Thymus (tissue), 11 donors: Measurements from ENCODE around the gene JMY. TPM values are rescaled to one million over a fixed set of nuclear protein-coding genes. Genes with fewer than 3 reads are reported as not detected.
A peak's percentile ranks its signal among the peaks of the same experiment; 100 is the strongest.

Source experiments
- DNase-seq, 9 donors: peaks; one replicate each; pipeline ENCODE4 v3.0.0-alpha.2; 2013; ENCODE audit warnings: low spot score in 9 of 9, low read depth in 6 of 9, missing footprints in 1 of 9
- H3K27ac ChIP-seq, 2 donors: one replicate each; pipeline ENCODE4 v1.5.1; 2013; ENCODE audit warnings: control low read depth in 1 of 2, low read depth in 1 of 2, low read length in 1 of 2, mild to moderate bottlenecking in 1 of 2, moderate library complexity in 1 of 2
- H3K27me3 ChIP-seq, 2 donors: one replicate each; pipeline ENCODE4 v1.5.1; 2013; ENCODE audit warnings: low read length in 1 of 2; ENCODE audit not compliant: control insufficient read depth in 2 of 2, insufficient read depth in 1 of 2
- H3K36me3 ChIP-seq, 2 donors: one replicate each; pipeline ENCODE4 v1.5.1; 2013; ENCODE audit warnings: low read length in 1 of 2, mild to moderate bottlenecking in 1 of 2, moderate library complexity in 1 of 2; ENCODE audit not compliant: control insufficient read depth in 2 of 2, insufficient read depth in 2 of 2
- H3K4me1 ChIP-seq, 2 donors: one replicate each; pipeline ENCODE4 v1.5.1; 2013; ENCODE audit warnings: low read length in 2 of 2; ENCODE audit not compliant: control insufficient read depth in 2 of 2, insufficient read depth in 2 of 2
- H3K4me3 ChIP-seq, 2 donors: one replicate each; pipeline ENCODE4 v1.5.1; 2013; ENCODE audit warnings: low read length in 2 of 2, control low read depth in 1 of 2, mild to moderate bottlenecking in 1 of 2
- H3K9me3 ChIP-seq, 2 donors: one replicate each; pipeline ENCODE4 v1.5.1; 2013; ENCODE audit warnings: low read length in 1 of 2, mild to moderate bottlenecking in 1 of 2; ENCODE audit not compliant: control insufficient read depth in 2 of 2, insufficient read depth in 1 of 2
- WGBS: extraction: QIAGEN DNeasy Blood & Tissue Kit; methylation state at CpG from one replicate; pipeline ENCODE4 v1.1.7; 2013; 5-methylcytosine and 5-hydroxymethylcytosine counted together
- polyA plus RNA-seq: library from polyadenylated mRNA; stranded (reverse); fragments of 200-250 nt; gene quantifications from one replicate; pipeline ENCODE4 v1.2.3, GENCODE V29; 2013
- total RNA-seq: library from RNA; stranded (reverse); fragments of 120-200 nt; gene quantifications from one replicate; pipeline ENCODE4 v1.2.4, GENCODE V29; 2013
- donor health status: healthy.

The JMY gene
- total and polyA plus RNA-seq, 2 donors, result 7.3 to 7.5 TPM

- Histone ChIP-seq H3K9me3 (no peaks in the 10 kb centered on the region), H3K27me3 (no peaks in the 10 kb centered on the region), H3K4me3 (no peak overlapping the region), H3K4me1 (peaks cover 3 to 8% of the 10 kb centered on the region in 2 donors), H3K36me3 (no peaks in the 10 kb centered on the region), H3K27ac (no peak overlapping the region)
- DNase-seq, result no peak
Observed at GRCh38 chr5:79267180-79267579, 31.2 kb downstream of the JMY start.

- 96% methylated on average over 3 of the region's 3 CpGs for WGBS
Observed at GRCh38 chr5:79269733-79270166, 33.8 kb downstream of the JMY start.

GRCh38 chr5:79273341-79273740 is 37.4 kb downstream of the JMY start:
- no peak overlapping the region for H3K27ac ChIP-seq
- H3K4me3 ChIP-seq, result no peak overlapping the region
- no peak for DNase-seq
- no peaks in the 10 kb centered on the region for H3K4me1 ChIP-seq
- H3K9me3 ChIP-seq, result no peaks in the 10 kb centered on the region
- over 99% methylated on average over 4 of the region's 4 CpGs for WGBS
- no peaks in the 10 kb centered on the region for H3K27me3 ChIP-seq
- H3K36me3 ChIP-seq, result peaks cover 0 to 3% of the 10 kb centered on the region in 2 donors

More at GRCh38 chr5:79269733-79270166, 33.8 kb downstream of the JMY start:
- Histone ChIP-seq H3K27me3 (no peaks in the 10 kb centered on the region), H3K9me3 (no peaks in the 10 kb centered on the region), H3K4me1 (no peaks in the 10 kb centered on the region), H3K4me3 (no peak overlapping the region), H3K27ac (no peak overlapping the region), H3K36me3 (no peaks in the 10 kb centered on the region)
- DNase-seq, result peak in 1 of 9 donors; percentile 21

- Histone ChIP-seq H3K4me3 (no peak overlapping the region), H3K9me3 (no peaks in the 10 kb centered on the region), H3K36me3 (no peaks in the 10 kb centered on the region), H3K4me1 (no peaks in the 10 kb centered on the region), H3K27ac (no peak overlapping the region), H3K27me3 (no peaks in the 10 kb centered on the region)
- no peak for DNase-seq
- 94% methylated on average over 3 of the region's 3 CpGs for WGBS
Observed at GRCh38 chr5:79284846-79285245, 48.9 kb downstream of the JMY start.

- 94% methylated on average over 3 of the region's 3 CpGs for WGBS
- Histone ChIP-seq H3K4me1 (no peaks in the 10 kb centered on the region), H3K9me3 (no peaks in the 10 kb centered on the region), H3K4me3 (no peak overlapping the region), H3K27me3 (no peaks in the 10 kb centered on the region), H3K36me3 (peaks cover 0 to 2% of the 10 kb centered on the region in 2 donors), H3K27ac (no peak overlapping the region)
- no peak for DNase-seq
Observed at GRCh38 chr5:79285285-79285684, 49.4 kb downstream of the JMY start.

GRCh38 chr5:79285833-79286232 is 49.9 kb downstream of the JMY start:
- DNase-seq, result no peak
- Histone ChIP-seq H3K4me1 (no peaks in the 10 kb centered on the region), H3K27ac (no peak overlapping the region), H3K36me3 (peaks cover 0 to 2% of the 10 kb centered on the region in 2 donors), H3K9me3 (no peaks in the 10 kb centered on the region), H3K4me3 (no peak overlapping the region), H3K27me3 (no peaks in the 10 kb centered on the region)
- WGBS, result 96% methylated on average over 7 of the region's 7 CpGs

GRCh38 chr5:79287380-79287779 is 51.4 kb downstream of the JMY start:
- Histone ChIP-seq H3K4me3 (no peak overlapping the region), H3K9me3 (no peaks in the 10 kb centered on the region), H3K4me1 (no peaks in the 10 kb centered on the region), H3K27me3 (no peaks in the 10 kb centered on the region), H3K36me3 (peaks cover 0 to 5% of the 10 kb centered on the region in 2 donors), H3K27ac (no peak overlapping the region)
- 97% methylated on average over 4 of the region's 4 CpGs for WGBS
- DNase-seq, result no peak

- Histone ChIP-seq H3K36me3 (peaks cover 0 to 8% of the 10 kb centered on the region in 2 donors), H3K27me3 (no peaks in the 10 kb centered on the region), H3K27ac (no peak overlapping the region), H3K4me1 (no peaks in the 10 kb centered on the region), H3K9me3 (no peaks in the 10 kb centered on the region), H3K4me3 (no peak overlapping the region)
- WGBS, result 9% methylated on average over 1 of the region's 1 CpG
- DNase-seq, result peak in 1 of 9 donors; percentile 7
Observed at GRCh38 chr5:79287907-79288306, 52.0 kb downstream of the JMY start.

GRCh38 chr5:79295029-79295428 is 59.1 kb downstream of the JMY start:
- Histone ChIP-seq H3K36me3 (peaks cover 4 to 15% of the 10 kb centered on the region in 2 donors), H3K9me3 (no peaks in the 10 kb centered on the region), H3K4me1 (no peaks in the 10 kb centered on the region), H3K4me3 (no peak overlapping the region), H3K27me3 (no peaks in the 10 kb centered on the region), H3K27ac (no peak overlapping the region)
- WGBS, result 96% methylated on average over 2 of the region's 2 CpGs
- DNase-seq, result no peak

GRCh38 chr5:79297661-79298060 is 61.7 kb downstream of the JMY start:
- H3K4me3 ChIP-seq, result no peak overlapping the region
- H3K27ac ChIP-seq, result no peak overlapping the region
- H3K36me3 ChIP-seq, result peaks cover 16 to 26% of the 10 kb centered on the region in 2 donors
- DNase-seq, result no peak
- no peaks in the 10 kb centered on the region for H3K27me3 ChIP-seq
- WGBS, result 82% methylated on average over 4 of the region's 4 CpGs
- H3K4me1 ChIP-seq, result no peaks in the 10 kb centered on the region
- no peaks in the 10 kb centered on the region for H3K9me3 ChIP-seq
